ENCODE measurements around the gene ZBTB8B.
A peak's percentile ranks its signal among the peaks of the same experiment; 100 is the strongest.
"Not testable (repeated sequence)": the region's sequence is repeated elsewhere in the genome, so short reads cannot be mapped to it uniquely, and the experiment has no call there.

ZBTB8B gene

DNA sequence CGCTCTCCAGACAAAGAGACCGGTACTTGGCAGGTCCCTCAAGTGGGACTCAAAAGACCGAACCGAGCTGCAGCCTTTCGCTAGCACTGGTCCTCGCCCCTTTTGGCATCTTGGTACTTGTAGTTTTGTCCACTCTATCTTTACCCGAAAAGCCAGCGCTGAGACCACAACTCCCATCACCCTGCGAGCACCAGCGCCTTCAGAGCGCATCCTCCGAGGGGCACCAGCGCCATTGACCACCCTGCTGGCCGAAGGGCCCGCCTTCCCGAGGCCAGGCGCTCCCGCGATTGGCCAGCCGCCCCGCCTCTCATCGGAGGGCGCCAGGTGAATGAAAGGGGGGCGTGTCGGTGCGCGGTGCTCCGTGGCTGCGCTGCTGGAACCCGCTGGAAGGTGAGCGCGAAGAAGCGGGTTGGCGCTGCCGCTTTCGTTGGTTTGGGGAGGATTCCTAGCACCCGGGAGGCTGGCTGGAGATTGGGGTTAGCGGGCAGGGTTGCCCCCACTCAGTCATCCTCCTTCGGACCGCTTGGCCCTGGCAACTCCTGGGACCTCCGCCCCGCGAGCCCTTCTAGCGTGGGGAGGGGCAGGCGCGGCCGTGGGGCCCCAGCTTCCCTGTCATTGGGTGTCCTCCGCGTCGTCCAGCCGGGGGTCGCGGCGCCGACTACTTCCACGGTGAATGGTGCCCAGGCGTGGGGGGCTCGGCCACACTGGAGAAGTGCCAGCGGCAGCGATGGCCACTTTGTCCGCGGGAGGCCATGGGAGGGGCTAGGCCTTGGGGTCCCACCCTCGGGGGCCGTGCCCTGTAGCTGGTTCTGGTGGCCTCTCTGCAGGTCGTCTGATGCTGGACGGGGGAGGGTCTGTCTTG lies at the start of gene ZBTB8B:
Gene ZBTB8B (plus strand): TSS at position 357 of the 862 bp plus-strand sequence. CDS start 5,553 bp downstream, outside the sequence.
- peak; percentile 25 to 42 for DNase-seq

- no peak for DNase-seq
These were observed 43.1 kb upstream of the ZBTB8B start for GRCh38 chr1:32421775-32422174.

DNA sequence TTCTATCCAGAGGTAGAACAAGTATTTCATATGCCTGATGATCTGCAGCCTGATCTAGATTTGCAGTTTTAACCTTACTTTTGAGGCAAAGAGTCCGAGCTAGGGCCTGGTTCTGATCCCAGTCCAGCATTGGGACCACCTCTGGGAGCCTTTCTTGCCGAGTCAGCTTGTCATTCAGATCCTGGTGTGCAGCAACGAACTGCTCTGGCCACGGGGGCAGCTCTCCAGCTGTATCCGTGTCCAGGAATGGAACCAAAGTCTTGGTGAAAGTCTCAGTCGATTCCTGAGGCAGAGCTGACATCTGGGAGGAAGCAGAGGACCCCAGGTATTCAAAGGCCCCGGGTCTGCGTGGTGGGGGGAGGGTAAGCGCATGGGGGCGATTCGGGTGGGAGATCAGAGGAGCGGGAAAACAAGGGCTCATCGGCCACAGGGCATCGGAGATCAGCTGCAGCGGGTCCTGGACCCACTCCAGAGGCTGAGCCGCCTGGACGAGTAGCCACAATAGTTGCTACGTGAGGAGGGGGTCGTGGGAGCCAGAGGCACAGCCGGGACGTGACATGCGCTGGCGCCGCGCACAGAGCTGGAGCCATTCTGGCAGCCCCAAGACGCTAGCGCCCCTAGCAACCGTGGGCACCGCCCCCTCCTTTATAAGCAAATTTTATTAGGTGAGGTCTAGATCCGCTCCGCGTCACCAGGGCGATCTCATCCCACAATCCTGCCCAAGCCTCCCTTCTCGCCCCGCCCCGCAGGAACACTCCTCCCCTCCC lies 38.2 kb upstream of the ZBTB8B start:
- DNase-seq = no peak

GRCh38 chr1:32427264-32427963 lies 37.5 kb upstream of the ZBTB8B start:
- DNase-seq = no peak

- no peak for DNase-seq
These were observed 33.0 kb upstream of the ZBTB8B start for GRCh38 chr1:32431736-32432400.

GRCh38 chr1:32438136-32438535 lies 26.7 kb upstream of the ZBTB8B start:
- DNase-seq = no peak

DNA sequence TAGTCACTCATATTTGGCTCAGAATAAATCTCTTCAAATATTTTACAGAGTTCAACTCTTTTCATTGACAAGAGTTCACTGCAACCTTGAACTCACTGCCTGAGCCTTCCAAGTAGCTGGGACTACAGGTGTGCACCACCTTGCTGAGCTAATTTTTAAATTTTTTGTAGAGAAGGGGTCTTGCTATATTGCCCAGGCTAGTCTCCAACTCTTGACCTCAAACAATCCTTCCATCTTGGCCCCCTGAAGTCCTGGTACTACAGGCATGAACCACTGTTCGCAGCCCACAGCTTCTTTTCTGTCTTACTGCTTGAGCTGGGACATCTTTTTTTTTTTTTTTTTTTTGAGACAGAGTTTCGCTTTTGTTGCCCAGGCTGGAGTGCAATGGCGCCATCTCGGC lies 26.1 kb upstream of the ZBTB8B start:
- not testable (repeated sequence) for DNase-seq

DNA sequence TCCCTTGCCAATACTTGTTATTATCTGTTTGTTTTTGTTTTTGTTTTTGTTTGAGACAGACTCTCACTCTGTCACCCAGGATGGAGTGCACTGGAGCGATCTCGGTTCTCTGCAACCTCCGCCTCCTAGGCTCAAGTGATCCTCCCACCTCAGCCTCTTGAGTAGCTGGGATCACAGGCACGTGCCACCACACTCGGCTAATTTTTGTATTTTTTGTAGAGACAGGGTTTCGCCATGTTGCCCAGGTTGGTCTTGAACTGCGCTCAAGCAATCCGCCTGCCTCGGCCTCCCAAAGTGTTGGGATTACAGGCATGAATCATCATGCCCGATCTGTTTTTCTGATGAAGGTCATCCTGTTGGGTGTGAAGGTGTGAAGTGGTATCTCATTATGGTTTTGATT lies 23.4 kb upstream of the ZBTB8B start:
- not testable (repeated sequence) for DNase-seq

DNA sequence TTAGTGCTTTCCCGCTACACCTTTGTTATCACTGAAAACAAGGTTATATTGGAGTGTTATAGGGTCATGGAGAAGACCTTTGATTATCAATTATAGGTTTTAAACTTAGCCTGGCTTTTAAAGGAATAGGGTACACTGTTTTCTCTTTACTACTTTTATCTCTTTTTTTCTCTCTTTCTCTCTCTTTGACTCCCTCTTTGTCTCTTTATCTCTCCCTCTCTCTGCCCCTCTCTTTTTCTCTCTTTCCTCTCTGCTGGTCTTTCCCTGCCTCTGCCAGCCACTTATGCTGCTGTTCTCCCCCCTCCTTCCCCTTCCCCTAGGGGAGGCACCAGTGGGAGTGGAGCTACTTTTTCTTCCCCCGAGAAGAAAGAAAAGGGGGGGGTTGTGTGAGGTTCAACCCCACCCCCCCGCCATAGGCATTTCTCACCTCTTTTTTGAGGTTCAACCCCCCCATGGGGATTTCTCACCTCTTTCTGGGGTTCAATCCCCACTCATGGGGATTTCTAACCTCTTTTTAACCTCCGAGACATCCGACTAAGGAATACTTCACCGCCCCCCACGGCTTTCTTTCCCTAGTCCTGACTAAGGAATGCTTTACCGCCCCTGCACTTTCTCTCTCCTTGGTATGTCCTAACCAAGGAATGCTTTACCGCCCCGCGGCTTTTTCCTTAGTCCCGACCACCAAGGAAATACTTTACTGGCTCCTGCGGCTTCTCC lies 17.2 kb upstream of the ZBTB8B start:
- no peak for DNase-seq

DNA sequence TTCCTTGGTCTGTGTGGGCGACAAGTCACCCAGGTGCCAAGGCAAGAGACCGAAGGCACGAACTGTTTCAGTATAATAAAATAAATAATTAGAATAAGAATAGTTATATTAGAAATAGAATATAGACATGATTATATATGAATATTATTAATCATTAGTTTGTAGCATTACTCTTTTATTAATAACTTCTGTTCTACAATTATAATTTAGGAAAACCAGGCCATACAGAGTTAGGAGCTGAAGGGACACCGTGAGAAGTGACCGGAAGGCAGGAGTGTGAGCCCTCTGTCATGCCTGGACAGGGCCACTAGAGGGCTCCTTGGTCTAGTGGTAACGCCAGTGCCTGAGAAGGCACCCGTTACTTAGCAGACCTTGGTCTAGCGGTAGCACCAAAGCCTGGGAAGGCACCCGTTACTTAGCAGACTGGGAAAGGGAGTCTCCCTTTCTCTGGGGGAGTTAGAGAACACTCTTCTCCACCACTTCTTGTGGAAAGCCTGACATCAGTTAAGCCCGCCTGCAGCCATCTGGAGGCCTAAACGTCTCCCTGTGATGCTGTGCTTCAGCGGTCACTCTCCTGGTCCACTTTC lies 16.6 kb upstream of the ZBTB8B start:
- DNase-seq = peak; percentile 44 to 48

GRCh38 chr1:32448773-32449456 lies 16.0 kb upstream of the ZBTB8B start:
- peak in 1 of 2 donors; percentile 4 for DNase-seq

DNA sequence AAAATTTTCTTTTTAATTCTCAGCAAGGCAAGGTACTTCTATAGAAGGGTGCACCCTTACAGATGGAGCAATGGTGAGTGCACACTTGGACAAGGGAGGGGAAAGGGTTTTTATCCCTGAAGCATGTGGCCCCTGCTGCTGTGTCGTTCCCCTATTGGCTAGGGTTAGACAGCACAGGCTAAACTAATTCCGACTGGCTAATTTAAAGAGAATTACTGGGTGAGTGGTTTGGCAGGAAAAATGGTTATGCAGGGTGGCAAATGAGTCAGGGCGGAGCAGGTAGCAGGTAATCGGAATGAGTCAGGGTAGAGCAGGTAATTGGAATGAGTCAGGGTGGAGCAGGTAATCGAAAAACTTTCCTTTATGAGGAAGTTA lies 15.4 kb upstream of the ZBTB8B start:
- DNase-seq = not testable (repeated sequence)

DNA sequence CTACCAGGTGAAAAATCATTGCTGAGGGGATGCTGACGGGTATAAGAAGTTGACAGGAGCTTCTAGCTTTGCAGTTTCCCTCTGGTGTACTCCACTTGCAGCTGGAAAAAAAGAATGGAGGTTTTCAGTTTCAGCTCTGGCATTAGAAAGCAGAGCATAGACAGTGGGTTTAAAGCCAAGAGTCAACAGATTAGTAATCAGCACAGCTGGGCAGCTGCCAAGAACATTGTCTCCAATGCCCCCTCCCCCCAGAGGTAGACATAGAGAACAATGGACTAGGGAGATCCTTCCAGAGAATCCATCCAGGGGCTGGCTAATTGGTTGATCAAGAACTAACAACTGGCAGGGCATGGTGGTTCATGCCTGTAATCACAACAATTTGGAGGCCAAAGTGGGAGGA lies 10.1 kb upstream of the ZBTB8B start:
- no peak for DNase-seq

DNA sequence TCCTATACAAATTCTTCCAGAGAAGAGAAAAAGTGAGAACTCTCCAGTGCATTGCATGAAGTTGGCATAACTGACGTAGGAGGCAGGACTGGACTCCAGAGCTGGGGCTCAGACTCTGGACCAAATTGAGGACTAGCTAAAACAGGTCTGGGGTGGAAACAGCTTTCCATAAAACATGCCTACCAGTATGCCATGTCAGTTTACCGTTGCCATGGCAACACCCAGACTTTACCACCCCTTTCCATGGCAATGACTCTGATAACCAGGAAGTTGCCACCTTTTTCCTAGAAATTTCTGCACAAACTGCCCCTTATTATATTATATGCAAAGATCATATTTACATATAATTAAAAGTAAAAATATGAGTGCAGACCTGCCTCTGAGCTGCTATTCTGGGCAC lies 8.9 kb upstream of the ZBTB8B start:
- no peak for DNase-seq

GRCh38 chr1:32458798-32459197 lies 6.1 kb upstream of the ZBTB8B start:
- not testable (repeated sequence) for DNase-seq

DNA sequence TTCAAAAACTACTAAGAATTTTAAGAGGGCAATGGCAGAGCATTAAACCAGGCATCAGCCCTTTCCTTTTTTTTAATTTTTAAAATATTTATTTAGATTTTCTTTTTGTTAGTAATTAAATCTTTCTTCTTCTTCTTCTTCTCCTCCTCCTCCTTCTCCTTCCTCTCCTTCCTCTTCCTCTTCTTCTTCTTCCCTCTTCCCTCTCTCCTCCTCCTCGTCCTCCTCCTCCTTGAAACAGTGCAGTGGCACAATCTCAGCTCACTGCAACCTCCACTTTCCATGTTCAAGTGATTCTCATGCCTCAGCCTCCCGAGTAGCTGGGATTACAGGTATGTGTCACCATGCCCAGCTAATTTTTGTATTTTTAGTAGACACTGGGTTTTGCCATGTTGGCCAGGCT lies 1.9 kb upstream of the ZBTB8B start:
- not testable (repeated sequence) for DNase-seq

GRCh38 chr1:32464191-32464715 lies 619 bp upstream of the ZBTB8B start:
- DNase-seq = no peak

GRCh38 chr1:32465578-32465933 lies 684 bp downstream of the ZBTB8B start:
- no peak for DNase-seq

- DNase-seq = no peak
These were observed 1.9 kb downstream of the ZBTB8B start for GRCh38 chr1:32466761-32467160.

DNA sequence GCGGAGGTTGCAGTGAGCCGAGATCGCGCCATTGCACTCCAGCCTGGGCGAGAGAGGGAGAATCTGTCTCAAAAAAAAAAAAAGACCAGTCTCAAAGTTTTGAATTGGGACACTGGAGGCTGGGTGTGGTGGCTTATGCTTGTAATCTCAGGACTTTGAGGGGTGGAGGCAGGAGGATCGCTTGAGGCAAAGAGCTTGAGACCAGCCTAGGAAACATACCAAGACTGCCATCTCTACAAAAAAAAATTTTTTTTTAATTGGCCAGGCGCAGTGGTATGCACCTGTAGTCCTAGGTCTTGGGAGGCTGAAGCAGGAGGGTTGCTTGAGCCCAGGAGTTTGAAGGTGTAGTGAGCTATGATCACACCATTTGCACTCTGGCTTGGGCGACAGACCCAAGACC lies 3.9 kb downstream of the ZBTB8B start:
- DNase-seq = no peak

- DNase-seq = no peak
These were observed 5.6 kb downstream of the ZBTB8B start for GRCh38 chr1:32470431-32470830.
